T-helper 1 cell treated with Interleukin-12 subunit alpha and Interleukin-12 subunit beta and Interleukin-4 antibody, amounts not matched to agents 30 μg/mL and 1 μg/mL, for 36 hours (primary cell): ENCODE data around the gene TMEM269.
"Not testable (repeated sequence)": the region's sequence is repeated elsewhere in the genome, so short reads cannot be mapped to it uniquely, and the experiment has no call there.

Experiments used
- H3K27ac Mint-ChIP-seq: one replicate; pipeline ENCODE4 v1.8.0; 2021; ENCODE audit warnings: mild to moderate bottlenecking, mixed read lengths
- H3K27me3 Mint-ChIP-seq: one replicate; pipeline ENCODE4 v1.8.0; 2021; ENCODE audit warnings: low read depth, mixed read lengths
- H3K36me3 Mint-ChIP-seq: one replicate; pipeline ENCODE4 v1.8.0; 2021; ENCODE audit warnings: low read depth, mixed read lengths
- H3K4me1 Mint-ChIP-seq: one replicate; pipeline ENCODE4 v1.8.0; 2021; ENCODE audit warnings: low read depth, mixed read lengths
- H3K4me3 Mint-ChIP-seq: one replicate; pipeline ENCODE4 v1.8.0; 2021; ENCODE audit warnings: mild to moderate bottlenecking, moderate library complexity, mixed read lengths
- H3K9me3 Mint-ChIP-seq: one replicate; pipeline ENCODE4 v1.8.0; 2021; ENCODE audit warnings: mixed read lengths

TMEM269 gene

GRCh38 chr1:42777852-42778251, 6.9 kb upstream of the TMEM269 start:
- H3K36me3 Mint-ChIP-seq: peaks cover 43% of the 10 kb centered on the region
- no peaks in the 10 kb centered on the region for H3K9me3 Mint-ChIP-seq
- H3K27ac Mint-ChIP-seq: peak overlapping the region; percentile 42
- H3K4me3 Mint-ChIP-seq: no peak overlapping the region
- no peaks in the 10 kb centered on the region for H3K27me3 Mint-ChIP-seq
- peaks cover 18% of the 10 kb centered on the region for H3K4me1 Mint-ChIP-seq

DNA sequence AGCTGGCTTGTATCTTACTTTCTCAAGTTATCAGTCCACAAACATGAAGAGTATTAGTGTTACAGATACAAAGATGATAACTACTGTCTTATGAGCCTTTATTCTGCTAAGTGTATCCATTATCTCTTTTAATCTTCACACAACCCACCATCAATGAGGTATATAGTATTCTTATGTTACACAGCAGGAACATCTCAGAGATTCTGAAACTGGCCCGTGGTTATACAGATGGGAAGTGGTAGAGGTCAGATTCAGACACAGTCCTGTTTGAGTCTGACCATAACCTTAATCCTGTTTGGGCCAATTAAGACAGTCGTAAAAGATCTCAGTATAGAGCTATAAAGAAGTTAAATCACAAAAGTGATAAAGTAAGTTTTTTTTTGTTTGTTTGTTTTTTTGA, 5.1 kb upstream of the TMEM269 start:
- Mint-ChIP-seq H3K4me1 (peaks cover 20% of the 10 kb centered on the region), H3K9me3 (no peaks in the 10 kb centered on the region), H3K27me3 (no peaks in the 10 kb centered on the region), H3K4me3 (no peak overlapping the region), H3K27ac (no peak overlapping the region), H3K36me3 (peaks cover 39% of the 10 kb centered on the region)

DNA sequence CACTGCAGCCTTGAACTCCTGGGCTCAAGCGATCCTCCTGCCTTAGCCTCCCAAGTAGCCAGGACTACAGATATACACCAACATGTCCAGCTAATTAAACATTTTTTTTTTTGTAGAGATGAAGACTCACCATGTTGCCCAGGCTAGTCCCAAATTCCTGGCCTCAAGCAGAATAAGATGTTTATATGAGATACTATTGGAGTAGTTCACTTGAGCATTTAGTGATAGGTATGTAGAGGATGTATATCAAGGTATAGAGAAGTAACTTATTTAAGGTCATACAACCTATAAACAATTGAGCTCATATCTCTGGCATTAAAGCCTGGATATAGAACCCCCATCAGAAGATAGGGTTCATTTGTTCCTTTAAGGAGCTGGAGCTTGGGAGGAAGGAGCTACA, 4.6 kb upstream of the TMEM269 start:
- Mint-ChIP-seq H3K27me3 (no peaks in the 10 kb centered on the region), H3K4me1 (peaks cover 20% of the 10 kb centered on the region), H3K4me3 (no peak overlapping the region), H3K27ac (no peak overlapping the region), H3K9me3 (no peaks in the 10 kb centered on the region), H3K36me3 (peaks cover 35% of the 10 kb centered on the region)

GRCh38 chr1:42783092-42783491, 1.7 kb upstream of the TMEM269 start:
- H3K27me3 Mint-ChIP-seq: no peaks in the 10 kb centered on the region
- H3K27ac Mint-ChIP-seq: no peak overlapping the region
- peaks cover 21% of the 10 kb centered on the region for H3K4me1 Mint-ChIP-seq
- H3K4me3 Mint-ChIP-seq: no peak overlapping the region
- H3K36me3 Mint-ChIP-seq: peaks cover 21% of the 10 kb centered on the region
- H3K9me3 Mint-ChIP-seq: no peaks in the 10 kb centered on the region

DNA sequence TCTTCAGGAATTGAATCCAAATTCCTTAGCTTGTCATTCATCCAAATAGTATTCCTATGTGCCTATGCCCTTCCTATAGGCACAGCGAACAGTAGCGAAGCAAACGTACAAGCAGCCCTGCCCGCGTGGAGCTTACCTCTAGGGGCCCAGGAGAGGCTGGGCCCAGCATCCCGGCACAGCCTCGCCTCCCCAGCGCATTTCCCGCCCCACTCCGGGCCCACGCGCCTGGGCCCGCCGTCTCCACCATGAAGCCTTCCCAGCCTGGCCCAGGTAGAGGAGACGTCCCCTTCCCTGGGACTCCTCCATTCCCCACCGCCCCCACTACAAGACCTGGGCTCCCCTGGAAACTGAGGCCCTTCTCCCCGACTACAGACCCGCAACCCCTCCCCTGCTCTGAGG, 245 bp upstream of the TMEM269 start:
- Mint-ChIP-seq H3K27ac (no peak overlapping the region), H3K27me3 (no peaks in the 10 kb centered on the region), H3K4me1 (peaks cover 14% of the 10 kb centered on the region), H3K4me3 (no peak overlapping the region), H3K9me3 (no peaks in the 10 kb centered on the region), H3K36me3 (peaks cover 14% of the 10 kb centered on the region)

DNA sequence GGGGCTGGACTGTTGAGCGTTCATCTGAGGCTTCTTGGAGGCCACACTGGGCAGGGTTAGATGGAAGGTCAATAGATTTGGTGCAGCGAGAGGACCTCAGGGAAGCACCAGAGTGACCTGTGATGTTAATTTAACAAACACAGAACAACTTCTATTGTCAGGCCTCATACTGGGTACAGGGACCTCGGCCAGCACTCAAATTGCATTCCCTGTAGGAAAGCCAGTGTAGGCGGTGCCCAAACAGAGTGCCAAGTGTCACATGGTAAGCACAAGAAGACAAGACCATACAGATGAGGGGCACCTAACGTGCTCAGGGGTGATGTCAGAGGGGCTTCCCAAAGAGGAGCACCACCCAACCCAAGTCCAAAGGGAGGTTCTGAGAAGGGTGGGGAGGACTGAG, 1.3 kb downstream of the TMEM269 start:
- H3K4me1 Mint-ChIP-seq: peaks cover 11% of the 10 kb centered on the region
- peaks cover 9% of the 10 kb centered on the region for H3K36me3 Mint-ChIP-seq
- peak overlapping the region; percentile 66 for H3K27ac Mint-ChIP-seq
- H3K27me3 Mint-ChIP-seq: peaks cover 1% of the 10 kb centered on the region
- H3K9me3 Mint-ChIP-seq: no peaks in the 10 kb centered on the region
- H3K4me3 Mint-ChIP-seq: peak overlapping the region; percentile 62

GRCh38 chr1:42788021-42788420, 3.2 kb downstream of the TMEM269 start:
- Mint-ChIP-seq H3K27ac (no peak overlapping the region), H3K9me3 (no peaks in the 10 kb centered on the region), H3K4me3 (no peak overlapping the region), H3K4me1 (peaks cover 11% of the 10 kb centered on the region), H3K36me3 (peaks cover 5% of the 10 kb centered on the region), H3K27me3 (peaks cover 4% of the 10 kb centered on the region)

DNA sequence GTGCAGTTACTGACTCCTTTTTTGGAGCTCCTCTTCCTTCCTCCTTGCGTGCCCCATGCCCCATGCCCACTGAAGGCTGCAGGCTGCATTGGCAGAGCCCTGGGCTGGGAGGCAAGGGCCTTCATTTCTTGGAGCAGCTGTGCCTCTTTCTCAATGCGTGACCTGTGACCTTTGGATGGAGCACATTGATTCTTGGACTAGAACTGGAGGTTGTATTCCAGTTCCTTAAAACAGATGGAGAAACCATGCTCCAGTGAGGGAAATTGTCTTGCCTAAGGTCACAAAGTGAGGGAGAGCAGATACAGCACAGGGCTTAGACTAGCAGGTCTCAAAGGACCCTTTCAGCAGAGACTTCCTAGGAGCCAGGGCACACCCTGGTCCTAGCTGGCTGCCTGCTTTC, 9.0 kb downstream of the TMEM269 start:
- H3K36me3 Mint-ChIP-seq: no peaks in the 10 kb centered on the region
- H3K4me3 Mint-ChIP-seq: no peak overlapping the region
- H3K9me3 Mint-ChIP-seq: no peaks in the 10 kb centered on the region
- H3K4me1 Mint-ChIP-seq: no peaks in the 10 kb centered on the region
- H3K27ac Mint-ChIP-seq: no peak overlapping the region
- H3K27me3 Mint-ChIP-seq: peaks cover 19% of the 10 kb centered on the region

- Mint-ChIP-seq H3K9me3 (no peaks in the 10 kb centered on the region), H3K27ac (no peak overlapping the region), H3K4me1 (no peaks in the 10 kb centered on the region), H3K27me3 (peaks cover 21% of the 10 kb centered on the region), H3K36me3 (no peaks in the 10 kb centered on the region), H3K4me3 (no peak overlapping the region)
Observed at GRCh38 chr1:42797414-42797813, 12.6 kb downstream of the TMEM269 start.

DNA sequence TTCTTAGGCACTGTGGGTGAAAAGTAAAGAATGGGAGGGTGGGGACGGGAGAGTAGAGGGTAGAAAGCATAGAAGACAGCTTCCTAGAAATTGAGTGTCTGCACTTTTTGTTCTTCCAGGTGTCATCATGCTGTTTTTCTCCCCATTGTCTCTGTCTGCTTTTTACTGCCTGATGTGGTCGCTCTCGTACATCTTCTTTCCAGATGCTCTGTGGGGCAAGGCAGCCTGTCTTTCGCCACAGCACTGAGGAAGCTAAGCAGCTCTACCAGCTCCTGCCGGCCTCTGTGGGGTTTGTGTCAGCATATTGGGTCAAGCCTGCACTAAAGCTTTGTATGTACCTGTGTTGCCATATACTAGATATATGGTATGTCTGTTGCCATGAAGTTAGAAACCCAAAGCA, 13.2 kb downstream of the TMEM269 start:
- Mint-ChIP-seq H3K27me3 (peaks cover 21% of the 10 kb centered on the region), H3K4me3 (no peak overlapping the region), H3K36me3 (no peaks in the 10 kb centered on the region), H3K4me1 (no peaks in the 10 kb centered on the region), H3K9me3 (no peaks in the 10 kb centered on the region), H3K27ac (no peak overlapping the region)

DNA sequence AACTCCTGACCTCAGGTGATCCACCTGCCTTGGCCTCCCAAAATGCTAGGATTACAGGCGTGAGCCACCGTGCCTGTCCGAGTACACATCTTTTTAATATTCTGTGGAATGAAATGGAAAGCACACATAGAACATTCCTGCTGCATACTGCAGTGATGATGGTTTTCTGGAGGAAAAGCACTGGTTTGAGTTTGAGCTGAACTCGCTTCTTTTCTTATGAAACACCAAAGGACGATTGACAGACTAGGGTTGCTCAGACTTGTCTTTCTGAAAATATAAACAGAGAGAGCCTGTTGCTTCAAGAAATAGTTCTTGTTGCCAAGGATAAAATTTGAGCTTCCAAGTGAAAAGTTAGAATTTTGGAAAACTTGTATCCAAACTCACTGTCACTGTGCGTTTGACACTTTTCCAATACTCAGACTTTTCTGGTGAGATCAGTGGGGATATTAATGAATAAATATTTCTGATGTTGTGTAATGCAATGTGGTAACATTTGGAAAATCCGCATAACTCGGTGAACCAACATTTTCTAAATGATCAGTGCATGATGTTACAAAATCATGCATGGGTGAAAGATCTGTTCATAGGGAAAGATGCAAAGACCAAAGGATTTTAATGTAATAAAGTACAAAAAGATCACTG, 17.2 kb downstream of the TMEM269 start:
- Mint-ChIP-seq H3K36me3 (peaks cover 4% of the 10 kb centered on the region), H3K27me3 (peaks cover 13% of the 10 kb centered on the region), H3K4me3 (no peak overlapping the region), H3K27ac (no peak overlapping the region), H3K9me3 (no peaks in the 10 kb centered on the region), H3K4me1 (no peaks in the 10 kb centered on the region)

GRCh38 chr1:42806171-42806570, 21.4 kb downstream of the TMEM269 start:
- Mint-ChIP-seq H3K9me3 (no peaks in the 10 kb centered on the region), H3K36me3 (peaks cover 4% of the 10 kb centered on the region), H3K4me3 (no peak overlapping the region), H3K4me1 (peaks cover 3% of the 10 kb centered on the region), H3K27ac (no peak overlapping the region), H3K27me3 (no peaks in the 10 kb centered on the region)

GRCh38 chr1:42806593-42806992, 21.8 kb downstream of the TMEM269 start:
- H3K27ac Mint-ChIP-seq: no peak overlapping the region
- peaks cover 4% of the 10 kb centered on the region for H3K36me3 Mint-ChIP-seq
- no peak overlapping the region for H3K4me3 Mint-ChIP-seq
- no peaks in the 10 kb centered on the region for H3K9me3 Mint-ChIP-seq
- H3K27me3 Mint-ChIP-seq: no peaks in the 10 kb centered on the region
- H3K4me1 Mint-ChIP-seq: peaks cover 3% of the 10 kb centered on the region

GRCh38 chr1:42807056-42807668, 22.4 kb downstream of the TMEM269 start:
- Mint-ChIP-seq H3K9me3 (no peaks in the 10 kb centered on the region), H3K36me3 (peaks cover 4% of the 10 kb centered on the region), H3K27me3 (no peaks in the 10 kb centered on the region), H3K27ac (peak overlapping the region; percentile 23), H3K4me3 (no peak overlapping the region), H3K4me1 (peaks cover 3% of the 10 kb centered on the region)

DNA sequence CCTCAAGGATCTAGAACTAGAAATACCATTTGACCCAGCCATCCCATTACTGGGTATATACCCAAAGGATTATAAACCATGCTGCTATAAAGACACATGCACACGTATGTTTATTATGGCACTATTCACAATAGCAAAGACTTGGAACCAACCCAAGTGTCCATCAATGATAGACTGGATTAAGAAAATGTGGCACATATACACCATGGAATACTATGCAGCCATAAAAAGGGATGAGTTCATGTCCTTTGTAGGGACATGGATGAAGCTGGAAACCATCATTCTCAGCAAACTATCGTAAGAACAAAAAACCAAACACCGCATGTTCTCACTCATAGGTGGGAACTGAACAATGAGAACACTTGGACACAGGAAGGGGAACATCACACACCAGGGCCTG, 30.0 kb downstream of the TMEM269 start:
- not testable (repeated sequence) for H3K4me3 Mint-ChIP-seq, H3K27me3 Mint-ChIP-seq, H3K36me3 Mint-ChIP-seq, H3K27ac Mint-ChIP-seq, H3K9me3 Mint-ChIP-seq
- H3K4me1 Mint-ChIP-seq: peaks cover 13% of the 10 kb centered on the region
